Fibroblast of skin of left quadriceps (primary cell): ENCODE measurements around the gene C1orf159.
A peak's percentile ranks its signal among the peaks of the same experiment; 100 is the strongest.

Source experiments
- DNase-seq, 2 experiments: peaks; one replicate each; pipeline ENCODE4 v3.0.0-alpha.2; 2013; ENCODE audit warnings: low read depth in 2 of 2

Gene C1orf159

DNA sequence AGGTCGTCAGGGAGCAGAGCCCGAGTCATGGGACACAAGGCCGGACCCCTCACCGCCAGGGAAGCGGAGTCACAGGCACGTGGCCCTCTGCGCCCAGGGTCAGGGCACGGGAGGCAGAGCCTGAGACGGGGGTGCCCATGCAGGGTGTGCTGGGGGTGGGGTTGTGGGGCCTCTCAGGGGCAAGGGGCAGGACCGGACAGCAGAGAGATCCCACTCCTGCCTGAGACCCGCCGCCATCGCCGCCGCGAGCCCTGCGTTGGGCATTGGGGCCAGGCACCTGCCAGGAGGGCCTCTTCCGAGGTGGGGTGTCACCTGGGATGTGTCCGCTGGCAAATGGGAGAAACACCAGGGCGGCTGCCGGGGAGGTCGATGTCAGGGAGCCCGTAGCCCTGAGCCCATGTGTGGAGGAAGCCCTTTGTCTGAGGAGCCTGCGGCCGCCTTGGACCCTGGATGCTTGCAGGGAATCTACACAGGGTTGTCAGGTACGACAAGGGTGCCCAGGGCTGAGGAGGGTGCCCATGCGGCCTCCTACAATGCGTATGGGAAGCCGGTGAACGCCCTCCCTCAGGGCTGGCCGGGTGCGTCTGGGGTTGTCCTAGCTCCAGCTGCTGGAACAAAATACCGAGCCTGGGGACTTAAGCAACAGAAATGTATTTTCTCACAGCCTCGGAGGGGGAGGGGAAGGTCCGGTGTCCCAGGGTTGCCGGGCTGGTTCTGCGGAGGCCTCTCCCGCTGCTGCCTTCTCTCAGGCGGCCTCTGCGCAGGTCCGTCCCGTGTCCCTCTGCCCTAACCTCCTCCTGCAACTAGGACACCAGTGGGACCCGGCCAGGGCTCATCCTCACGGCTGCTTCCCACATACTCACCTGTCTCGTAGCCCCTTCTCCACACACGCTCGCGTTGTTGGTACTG lies 16.4 kb upstream of the C1orf159 start:
- no peak for DNase-seq

DNA sequence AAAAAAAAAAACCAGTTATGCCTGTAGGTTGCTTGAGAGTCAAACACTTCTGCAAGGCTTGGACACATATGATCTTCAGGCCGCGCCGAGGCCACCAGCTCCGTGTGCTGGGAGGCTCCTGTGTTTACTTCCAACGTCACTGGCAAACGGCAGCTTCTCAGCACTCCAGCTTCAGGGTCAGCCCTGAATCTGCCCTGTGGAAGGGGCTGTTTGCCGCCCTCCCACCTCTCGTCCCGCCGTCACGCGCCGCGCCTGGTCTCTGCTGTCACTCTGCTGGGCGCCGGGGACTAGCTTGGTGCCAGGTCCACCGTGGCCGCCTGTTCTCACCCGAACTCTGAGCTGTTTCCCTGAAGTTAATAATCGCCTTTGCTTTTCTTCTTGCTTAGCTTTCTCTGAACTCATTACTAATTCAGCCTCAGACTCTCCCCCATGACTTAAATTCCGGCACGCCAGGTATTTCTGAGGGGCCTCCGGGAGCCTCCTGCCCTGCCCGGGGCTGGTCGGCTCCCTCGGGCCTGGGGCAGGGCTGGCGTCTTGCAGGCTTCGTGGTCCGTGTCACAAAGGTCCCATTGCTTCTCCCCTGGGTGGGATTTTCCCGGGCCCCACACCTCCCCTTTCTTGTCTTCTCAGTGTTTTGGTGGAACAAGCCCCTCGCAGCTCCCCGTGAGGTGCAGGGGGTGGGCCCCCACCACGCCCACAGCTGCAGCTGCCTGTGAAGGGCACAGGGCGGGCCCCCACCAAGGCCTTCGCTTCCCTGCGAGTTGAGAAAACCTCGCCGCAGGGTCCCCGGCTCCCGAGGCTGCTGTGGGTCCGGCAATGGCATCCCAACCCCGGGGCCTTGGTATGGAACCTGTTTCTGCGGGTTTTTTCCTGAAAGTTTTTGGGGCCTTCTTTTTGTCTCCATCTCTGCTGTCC lies 14.6 kb upstream of the C1orf159 start:
- no peak for DNase-seq

DNA sequence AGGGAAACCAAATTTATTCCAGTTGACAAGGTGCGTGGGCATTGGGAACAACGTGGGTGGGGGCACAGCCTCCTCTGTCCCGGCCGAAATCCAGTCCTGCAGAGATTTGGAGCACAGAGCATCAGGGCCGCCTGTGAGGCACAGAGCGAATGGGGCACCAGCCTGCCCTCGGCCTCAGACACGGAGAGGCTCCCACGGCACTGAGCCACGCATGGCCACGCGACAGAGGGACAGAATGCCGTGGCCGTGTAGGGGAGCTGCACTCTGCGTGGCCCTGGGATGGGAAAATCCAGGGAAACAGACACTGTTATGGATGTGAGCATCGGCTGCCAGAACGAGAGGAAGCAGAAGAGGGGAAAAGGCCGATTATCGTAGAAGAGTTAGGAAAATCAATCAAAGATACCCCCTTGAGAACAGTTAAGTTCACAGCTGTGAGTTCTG lies 13.5 kb upstream of the C1orf159 start:
- DNase-seq = no peak

DNA sequence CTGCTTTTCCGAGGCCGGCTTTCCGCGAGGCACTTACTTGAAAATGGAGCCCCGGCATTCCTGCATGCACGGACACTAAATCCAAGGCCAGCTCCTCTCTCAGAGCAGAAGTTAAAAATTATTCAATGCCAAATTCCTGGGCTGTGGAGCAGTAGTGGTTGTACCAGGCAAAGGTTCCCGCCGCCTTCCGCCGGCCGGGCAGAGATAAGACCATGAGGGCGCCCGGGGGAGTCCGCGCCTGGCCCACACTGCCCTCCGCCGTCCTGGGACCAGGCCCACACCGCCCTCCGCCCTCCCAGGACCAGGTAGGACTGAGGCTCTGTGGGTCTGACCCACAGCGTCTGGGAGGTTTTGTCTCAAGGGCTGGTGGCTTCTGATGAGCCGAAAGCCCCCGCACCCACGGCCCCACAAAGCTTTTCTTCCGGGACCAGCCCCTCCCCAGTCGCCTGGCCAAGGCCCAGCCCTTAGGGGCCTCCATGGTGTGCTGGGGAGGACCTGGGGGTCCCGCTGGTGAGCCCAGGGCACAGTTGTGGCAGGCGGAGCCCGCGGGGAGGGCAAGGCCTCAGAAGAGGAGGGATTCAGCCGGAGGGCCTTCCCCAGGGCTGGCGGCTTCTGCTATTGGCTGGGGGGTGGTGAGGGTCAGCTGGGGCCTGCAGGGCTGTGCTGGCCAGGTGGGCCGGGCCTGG lies 12.7 kb upstream of the C1orf159 start:
- no peak for DNase-seq

DNA sequence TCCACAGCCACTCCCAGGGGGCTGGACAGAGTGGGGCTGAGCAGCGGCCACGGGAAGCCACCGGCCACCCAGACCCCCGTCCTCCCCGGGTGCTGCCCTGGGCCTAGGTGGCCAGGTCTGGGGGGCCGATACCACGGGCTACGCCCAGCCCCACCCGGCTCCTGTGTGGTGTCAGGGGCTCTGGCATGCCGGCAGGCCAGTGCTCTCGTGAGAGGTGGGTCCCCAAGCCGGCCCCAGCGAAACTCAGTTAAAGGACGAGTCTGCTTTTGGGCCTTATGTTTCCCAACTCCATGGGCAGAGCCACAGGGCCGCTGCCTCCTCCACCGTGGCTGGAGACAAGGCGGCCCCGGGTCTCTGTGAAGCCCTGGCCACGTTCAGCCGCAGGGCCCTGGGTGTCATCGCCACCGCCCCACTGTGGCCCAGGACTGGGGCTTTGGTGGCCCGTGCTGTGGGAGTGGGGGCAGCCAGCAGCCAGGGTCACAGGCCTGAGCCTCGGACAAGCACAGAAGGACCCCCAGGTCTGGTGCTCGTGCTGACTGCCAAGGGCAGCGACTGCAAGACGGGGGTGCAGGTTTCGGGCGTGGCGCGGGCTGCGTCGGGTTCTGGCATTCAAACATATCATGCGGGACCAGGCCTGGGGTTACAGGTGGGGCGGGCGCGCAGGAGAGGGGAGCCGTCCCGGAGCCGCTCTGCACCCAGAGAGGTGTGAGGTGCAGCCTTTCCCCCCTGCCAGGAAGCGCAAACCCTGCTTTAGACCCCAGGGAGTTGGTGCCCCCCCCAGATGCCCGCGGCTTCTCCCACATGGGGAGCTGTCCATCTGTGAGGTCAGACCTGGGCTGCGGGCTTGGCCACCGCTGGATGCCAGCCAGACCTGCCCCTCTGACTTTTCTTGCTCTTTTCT lies 11.9 kb upstream of the C1orf159 start:
- DNase-seq = no peak

DNA sequence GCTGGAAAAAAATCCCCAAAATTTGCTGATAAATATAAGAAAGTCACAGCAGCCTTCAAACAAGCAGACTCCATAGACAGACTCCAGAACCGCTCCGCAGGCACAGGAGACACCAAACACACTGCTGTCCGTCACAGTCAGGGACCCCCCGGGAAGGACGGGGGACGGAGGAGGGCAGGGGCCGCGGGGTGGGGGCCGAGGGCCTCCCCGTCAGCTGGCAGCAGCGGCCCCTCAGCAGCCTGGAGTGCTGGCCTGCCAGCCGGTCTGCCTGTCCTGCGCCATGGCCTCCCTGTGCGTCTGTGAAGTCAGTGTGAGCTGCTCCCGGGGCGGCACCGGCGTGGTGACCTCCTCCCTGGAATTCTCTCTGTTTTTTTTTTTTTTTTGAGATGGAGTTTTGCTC lies 10.1 kb upstream of the C1orf159 start:
- DNase-seq = no peak

DNA sequence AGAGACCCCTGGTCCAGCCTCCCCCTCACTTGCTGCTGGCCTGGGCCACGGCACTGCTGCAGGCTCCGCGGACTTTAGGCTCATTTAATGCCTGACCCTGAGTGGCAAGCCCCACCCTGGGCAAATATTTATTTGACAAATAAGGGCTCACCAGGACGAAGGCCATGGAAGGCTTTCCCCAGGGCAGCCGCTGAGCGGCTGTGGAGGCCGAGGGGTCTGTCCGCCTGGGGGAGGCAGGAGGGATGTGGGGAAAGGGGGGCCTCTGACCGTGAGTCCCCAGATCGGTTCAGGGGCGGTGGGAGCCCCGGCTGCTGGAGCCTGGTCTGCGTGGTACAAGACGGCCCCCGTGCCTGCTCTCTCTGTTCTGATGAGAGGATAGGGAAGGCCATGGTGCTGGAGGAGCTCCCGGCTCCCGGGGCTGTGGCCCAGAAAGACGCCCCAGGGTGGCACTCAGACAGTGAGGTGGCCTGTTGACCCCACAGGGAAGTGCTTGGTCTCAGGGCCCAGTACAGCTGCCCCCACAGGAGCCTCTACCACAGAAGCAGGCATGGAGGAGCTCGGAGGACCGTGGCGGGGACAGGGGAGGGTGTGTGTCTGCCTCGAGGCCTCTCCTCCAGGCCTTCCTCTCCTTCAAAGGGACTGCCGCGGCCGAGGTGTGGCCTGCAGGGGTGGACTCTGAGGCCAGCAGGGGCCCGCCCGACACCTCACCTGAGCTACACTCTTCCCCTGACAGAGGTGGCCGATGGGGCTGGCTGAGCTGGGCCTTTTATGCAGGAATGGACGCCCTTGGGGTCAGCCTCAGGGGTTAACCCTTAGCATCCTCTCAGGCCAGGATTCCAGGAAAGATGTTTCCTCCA lies 9.1 kb upstream of the C1orf159 start:
- DNase-seq = no peak

DNA sequence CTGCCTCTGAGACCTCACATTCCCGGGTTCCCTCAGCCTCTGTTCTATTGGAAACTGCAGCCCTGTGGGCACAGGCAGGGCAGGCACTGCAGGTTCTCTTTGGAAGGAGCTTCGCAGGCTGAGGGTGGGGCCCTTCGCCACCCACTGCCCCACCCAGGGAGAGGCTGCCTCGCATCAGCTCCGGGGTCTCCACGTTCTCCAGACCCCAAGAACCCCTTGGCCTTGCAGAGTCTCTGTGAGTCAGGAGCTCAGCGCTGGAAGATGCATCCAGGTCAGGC lies 8.6 kb upstream of the C1orf159 start:
- no peak for DNase-seq

DNA sequence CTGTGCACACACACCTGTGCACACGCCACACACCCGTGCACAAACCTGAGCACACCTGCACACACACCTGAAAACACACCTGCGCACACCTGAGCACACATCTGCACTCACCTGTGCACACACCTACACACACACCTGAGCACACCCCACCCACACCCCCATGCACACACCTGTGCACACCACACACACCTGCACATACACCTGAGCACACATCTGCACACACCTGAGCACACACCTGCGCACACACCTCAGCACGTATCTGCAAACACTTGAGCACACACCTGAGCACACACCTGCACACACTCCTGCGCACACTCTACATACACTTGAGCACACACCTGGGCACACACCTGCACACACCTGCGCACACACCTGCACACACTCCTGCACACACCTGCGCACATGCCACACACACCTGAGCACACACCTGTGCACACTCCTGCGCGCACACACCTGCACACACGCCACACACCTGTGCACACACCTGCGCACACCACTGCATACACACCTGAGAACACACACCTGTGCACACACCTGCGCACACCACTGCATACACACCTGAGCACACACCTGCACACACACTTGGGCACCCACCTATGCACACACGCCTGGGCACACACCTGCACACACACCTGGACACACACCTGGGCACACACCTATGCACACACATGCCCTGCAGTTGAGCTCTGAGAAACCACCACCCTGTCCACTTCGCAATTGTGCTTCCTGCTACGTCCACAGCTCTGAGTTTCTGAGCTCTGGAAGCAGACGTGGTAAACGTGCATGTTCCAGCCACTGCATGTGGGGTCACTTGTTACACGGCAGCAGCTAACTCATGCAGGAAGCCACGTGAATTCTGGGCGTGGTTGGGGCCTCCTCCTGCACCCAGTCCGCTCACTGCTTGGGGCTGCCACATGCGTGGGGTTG lies 8.0 kb upstream of the C1orf159 start:
- DNase-seq = no peak

DNA sequence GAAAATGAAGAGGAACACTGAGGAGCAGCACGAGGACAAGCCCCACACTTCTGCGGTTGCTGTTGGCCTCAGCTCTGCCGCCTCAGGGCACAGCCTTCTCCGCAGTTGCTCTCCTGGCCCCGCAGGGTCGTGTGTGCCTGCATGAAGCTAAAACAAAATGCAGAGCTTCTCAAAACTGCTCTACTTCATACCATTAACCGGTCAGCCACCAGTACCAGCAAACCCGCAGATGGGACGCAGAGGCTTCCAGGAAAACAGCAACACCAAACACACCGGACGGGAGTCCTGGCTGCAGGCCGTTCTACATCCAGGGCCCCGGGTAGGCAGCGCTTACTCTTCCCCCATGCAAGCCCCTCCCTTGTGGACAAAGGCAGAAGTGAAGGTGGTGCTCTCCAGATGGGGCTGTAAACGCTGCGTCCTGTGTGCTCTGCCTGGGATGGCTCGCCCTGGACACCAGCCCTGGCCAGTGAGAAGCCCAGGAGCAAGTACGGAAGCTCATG lies 7.1 kb upstream of the C1orf159 start:
- no peak for DNase-seq

DNA sequence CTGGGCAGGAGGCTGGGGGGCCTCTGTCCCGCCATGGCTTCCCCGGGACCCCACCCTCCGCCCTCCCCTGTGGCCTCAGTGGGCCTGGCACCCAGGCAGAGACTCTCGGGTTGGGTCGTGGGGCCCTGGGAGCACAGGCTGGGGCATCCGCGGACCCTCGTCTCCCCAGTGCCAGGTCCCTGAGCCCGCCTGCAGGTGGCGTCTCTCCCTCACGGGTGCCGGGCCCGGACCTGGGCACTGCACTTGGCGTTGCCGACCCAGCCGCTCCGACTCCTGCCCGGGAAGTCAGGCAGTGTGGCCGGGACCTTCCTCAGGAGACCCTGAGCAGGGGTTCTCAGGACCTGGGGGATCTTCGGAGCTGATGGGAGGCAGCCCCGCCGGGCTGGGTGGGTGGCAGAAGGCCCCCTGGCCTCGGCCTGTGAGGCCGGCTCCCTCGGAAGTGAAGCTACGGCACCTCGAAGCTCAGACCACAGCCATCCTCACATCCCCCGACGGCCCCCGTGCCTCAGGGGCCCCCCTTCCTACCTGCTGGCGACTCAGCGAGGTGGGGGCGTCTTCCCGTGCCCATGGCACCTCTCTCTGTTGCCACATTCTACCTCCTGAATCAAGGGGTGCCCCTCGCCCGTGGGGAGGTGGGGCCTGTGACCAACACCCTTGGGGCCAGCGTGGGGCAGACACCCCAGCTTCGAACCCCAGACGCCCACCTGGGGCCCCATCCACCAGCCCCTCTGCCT lies 6.4 kb upstream of the C1orf159 start:
- peak; percentile 19 to 32 for DNase-seq

DNA sequence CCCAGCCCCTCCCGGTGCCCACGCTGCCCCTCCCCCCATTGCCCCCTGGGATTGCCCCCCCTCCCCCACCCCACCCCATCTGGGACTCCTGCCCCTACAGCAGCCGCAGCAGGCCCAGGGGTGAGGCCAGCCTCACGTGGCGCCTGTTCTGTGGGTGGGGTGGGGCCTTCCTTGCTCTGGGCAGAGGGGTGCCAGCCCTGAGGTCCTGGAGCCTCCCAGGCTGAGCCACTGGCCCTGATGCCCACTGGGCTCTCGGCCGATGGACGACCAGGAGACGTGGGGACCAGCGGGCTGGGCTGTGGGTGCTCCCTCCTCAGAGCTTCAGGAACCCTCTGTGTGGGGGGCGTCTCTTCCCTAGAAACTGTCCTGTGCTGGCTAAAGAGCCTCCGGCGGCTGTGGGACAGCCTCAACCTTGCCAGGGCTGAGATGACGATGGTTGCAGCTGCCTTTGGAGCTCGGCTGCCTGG lies 5.8 kb upstream of the C1orf159 start:
- no peak for DNase-seq

DNA sequence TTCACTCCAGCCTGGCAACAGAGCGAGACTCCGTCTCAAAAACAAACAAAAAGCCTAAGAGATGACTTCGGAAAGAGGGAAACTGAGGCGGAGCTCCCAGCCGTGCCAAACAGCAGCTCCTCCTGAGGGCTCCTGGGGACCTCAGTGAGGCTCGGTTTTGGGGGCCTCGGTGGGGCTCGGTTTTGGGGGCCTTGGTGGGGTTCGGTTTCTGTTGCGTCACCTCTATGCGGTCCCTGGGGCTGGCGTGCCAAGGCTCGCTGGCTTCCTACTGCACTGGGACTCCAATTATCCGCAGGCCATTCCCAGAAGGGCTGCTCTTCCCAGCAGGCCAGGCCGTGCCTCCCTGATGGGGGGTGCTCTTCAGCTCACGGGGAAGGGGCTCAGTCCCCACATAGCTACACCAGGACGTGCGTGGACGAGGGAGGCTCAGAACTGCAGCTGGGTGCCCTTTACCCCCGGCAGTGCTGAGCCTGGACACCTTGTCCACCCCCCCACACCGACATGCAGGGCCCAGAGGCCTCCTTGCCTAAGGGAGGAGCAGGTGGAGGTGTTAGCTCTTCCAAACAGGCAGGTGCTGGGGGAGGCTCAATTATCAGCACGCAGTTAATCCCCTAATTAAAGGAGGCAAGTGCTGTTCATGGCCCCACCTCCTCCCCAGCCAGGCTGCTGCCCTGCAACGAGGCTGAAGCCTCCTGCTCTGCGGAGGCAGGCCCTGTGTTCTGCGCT lies 5.1 kb upstream of the C1orf159 start:
- DNase-seq = no peak

DNA sequence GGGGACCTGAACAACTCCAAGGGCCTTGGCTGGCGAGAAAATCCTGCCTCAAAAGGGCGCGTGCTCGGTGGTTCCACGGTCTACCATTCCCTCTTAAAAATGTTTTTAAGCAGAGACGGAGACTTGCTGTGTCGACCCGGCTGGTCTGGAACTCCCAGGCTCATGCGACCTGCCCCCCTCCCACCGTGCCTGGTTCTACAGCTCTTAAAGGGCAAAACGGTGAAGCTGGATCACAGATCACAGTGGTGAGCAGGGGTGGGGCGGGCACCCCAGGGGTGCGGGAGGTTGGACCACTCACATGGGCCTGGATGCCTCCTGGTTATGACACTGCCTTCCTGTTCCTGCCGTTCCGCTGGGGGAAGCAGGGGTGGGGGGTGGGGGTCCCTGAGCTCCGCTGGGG lies 4.2 kb upstream of the C1orf159 start:
- no peak for DNase-seq

DNA sequence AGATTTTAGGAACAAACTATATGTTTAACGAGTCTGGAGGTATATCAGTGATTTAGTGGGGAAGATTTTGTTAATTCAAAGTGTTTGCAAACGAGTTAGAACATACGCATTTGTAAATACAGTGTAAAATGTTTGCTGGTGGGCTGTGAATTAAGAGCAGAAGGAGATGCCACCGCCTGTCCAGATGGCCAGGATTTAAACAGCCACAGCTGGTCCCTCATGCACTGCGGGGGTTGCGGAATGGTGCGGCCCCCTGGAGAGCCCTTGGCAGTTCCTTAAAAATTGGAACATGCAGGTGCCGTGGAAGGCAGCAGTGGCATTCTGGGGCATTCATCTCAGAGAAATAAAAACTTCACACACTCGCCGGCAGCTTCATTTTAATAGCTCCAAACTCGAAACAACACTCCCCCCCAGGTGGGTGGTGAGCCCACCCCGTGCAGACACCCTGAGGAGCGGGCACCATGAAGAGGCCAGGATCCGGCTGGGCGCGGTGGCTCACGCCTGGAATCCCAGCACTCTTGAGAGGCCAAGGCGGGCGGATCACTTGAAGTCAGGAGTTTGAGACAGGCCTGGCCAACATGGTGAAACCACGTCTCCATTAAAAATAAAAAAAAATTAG lies 3.5 kb upstream of the C1orf159 start:
- DNase-seq = no peak

DNA sequence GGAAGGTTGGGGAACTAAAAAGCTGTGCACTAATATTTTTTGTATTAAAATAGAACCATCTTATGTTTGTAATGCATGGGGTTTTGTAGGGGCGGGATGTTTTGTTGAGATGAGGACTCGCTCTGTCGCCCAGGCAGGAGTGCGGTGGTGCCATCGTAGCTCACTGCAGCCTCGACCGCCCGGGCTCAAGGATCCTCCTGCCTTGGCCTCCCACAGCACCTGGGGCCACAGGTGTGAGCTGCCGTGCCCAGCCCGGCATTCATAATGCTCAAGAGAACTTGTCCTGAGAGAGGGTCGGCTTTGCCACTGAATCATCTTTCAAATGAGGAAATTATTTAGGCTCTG lies 3.0 kb upstream of the C1orf159 start:
- DNase-seq = no peak
